Astrocyte of the cerebellum (primary cell): Measurements from ENCODE around the gene STAT4.

ENCODE experiments used
- DNase-seq: peaks from one replicate; pipeline ENCODE4 v3.0.0-alpha.2; 2011; ENCODE audit warnings: low read depth
- H3K4me3 ChIP-seq: 2 replicates; pipeline ENCODE4 v1.5.1; 2011; ENCODE audit warnings: mild to moderate bottlenecking, low read depth, low read length, moderate library complexity
- CTCF ChIP-seq: IDR thresholded peaks from 2 replicates; pipeline ENCODE4 v1.5.1; 2012; ENCODE audit warnings: low read length, low read depth, moderate library complexity, mild to moderate bottlenecking; ENCODE audit errors: missing control alignments
- in situ Hi-C: cut with HindIII; loops from 2 replicates; pipeline ENCODE4 v1.10.0; 2017; ENCODE audit warnings: low sequenced_read_pairs

STAT4 gene

DNA sequence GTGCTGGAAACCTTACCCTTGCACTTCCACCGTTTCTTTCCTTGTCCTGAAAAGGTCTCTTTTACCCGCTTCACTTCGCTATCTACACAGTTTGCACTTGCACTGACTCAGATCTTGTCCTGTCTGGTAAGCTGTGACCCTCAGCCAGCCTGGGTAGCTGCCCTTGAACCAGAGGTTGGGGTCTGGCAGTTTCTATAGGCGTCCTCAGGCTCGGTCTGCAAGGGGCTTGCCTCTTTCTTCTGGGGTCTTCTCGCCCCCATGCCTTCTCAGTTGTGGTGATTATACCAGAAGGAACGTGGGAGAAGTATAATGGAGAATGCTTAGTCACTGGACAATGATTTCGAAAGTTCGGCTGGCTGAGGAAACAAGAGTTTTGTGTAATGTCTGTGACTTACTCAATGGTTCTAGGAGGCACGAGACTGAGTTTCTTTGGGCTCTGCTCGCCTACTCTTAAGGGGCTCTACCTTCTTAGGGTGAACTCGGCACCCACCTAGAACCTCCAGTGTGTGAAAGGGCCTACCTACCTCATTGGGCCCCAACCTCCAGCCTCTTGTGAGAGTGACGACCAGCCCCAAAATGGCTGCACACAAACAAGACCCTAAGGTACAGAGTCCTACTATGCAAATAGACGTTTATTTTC is 129.9 kb downstream of the STAT4 start:
- peak; percentile 33 for DNase-seq
- in situ Hi-C loops: no loop called here
- TF ChIP-seq CTCF: no peak
- peak overlapping the region; percentile 53 for H3K4me3 ChIP-seq

- no peak for TF ChIP-seq CTCF
- peak overlapping the region; percentile 53 for H3K4me3 ChIP-seq
- in situ Hi-C loops: no loop called here
- peak; percentile 91 for DNase-seq
Measured at GRCh38 chr2:191020221-191020741, 130.5 kb downstream of the STAT4 start.

DNA sequence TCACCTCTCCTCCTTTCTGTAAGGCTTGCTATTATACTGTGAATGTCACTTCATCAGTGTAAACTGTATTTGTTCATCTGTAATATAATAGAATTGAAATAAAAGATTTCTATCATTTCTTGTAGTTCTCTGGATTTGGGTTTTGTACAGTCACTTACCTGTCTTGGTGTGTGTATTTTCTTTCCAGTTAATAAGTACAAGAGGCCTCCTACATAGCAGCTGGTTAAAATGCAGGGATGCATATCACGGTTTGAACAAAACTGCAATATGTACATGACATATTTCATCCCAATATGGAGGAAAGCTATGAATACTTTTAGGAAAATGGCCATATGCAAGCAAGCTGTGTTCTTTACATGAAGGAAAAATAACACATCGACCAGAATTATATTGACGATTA is 131.4 kb downstream of the STAT4 start:
- in situ Hi-C loops: no loop called here
- DNase-seq: no peak
- TF ChIP-seq CTCF: no peak

DNA sequence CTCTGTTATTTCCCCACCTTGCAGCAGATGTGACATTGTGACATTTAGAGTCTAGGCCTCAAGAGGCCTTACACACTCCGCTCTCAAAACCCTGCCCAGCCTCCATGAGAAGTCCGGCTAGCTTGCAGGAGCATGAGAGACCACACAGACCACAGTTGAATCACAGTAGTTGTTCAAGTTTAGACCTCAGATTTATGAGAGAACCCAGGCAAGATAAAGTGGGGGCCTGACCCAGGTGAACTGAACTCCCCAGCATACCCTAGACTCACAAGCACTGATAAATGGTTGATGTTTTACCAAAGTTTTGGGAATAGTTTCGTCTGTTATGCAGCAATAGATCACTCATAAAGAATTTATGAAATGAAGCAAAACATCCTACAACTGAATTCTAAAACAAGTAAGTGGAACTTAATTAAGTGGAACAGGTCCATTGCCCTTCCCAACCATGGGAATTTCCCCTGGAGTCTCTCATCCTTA is 132.1 kb downstream of the STAT4 start:
- in situ Hi-C loops: no loop called here
- TF ChIP-seq CTCF: no peak
- no peak for DNase-seq
- H3K4me3 ChIP-seq: no peak overlapping the region

More for the DNA sequence above, 131.4 kb downstream of the STAT4 start:
- no peak overlapping the region for H3K4me3 ChIP-seq

- no peak for DNase-seq
- no peak overlapping the region for H3K4me3 ChIP-seq
- in situ Hi-C loops: no loop called here
- no peak for TF ChIP-seq CTCF
Measured at GRCh38 chr2:191018048-191018447, 132.7 kb downstream of the STAT4 start.

GRCh38 chr2:191015831-191016230 is 135.0 kb downstream of the STAT4 start:
- no peak for DNase-seq
- no peak overlapping the region for H3K4me3 ChIP-seq
- in situ Hi-C loops: no loop called here
- no peak for TF ChIP-seq CTCF
